GM18951 (cell line): Measurements from ENCODE around the gene FIGNL1.

Experiments used
- POLR2A ChIP-seq: IDR thresholded peaks from 4 replicates; pipeline ENCODE4 v1.6.1; 2011; ENCODE audit warnings: mild to moderate bottlenecking; ENCODE audit not compliant: insufficient read length, insufficient read depth; ENCODE audit errors: extremely low read depth
- in situ Hi-C: fragments of 300-500 bp; cut with MboI; formaldehyde crosslinking; loops from one replicate; pipeline ENCODE4 v1.12.0; 2022; ENCODE audit warnings: low sequenced_read_pairs, mixed read lengths, inconsistent platforms; ENCODE audit not compliant: unreplicated experiment

Gene FIGNL1

GRCh38 chr7:50477640-50478039 is 27.5 kb upstream of the FIGNL1 start:
- no peak for TF ChIP-seq POLR2A
- in situ Hi-C loops: no loop called here

GRCh38 chr7:50476953-50477625 is 26.9 kb upstream of the FIGNL1 start:
- in situ Hi-C loops: no loop called here
- no peak for TF ChIP-seq POLR2A

DNA sequence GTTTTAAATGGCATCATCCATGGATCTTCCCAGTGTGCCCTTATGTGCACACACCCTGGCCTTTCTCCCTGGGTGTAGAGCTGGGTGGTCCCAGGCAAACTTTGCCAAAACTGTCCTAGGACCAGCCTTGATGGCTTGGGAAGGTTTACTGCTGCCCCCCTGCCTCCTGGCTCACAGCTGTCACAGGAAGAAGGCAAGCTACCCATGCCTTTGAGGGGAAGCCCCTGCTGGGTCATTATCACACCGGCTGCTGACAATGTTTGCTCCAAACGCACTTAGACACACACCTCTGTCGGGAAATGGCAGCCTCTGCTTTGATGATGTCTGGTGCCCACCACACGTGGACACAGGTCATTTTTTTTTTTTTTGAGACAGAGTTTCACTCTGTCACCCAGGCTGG is 25.2 kb upstream of the FIGNL1 start:
- in situ Hi-C loops: no loop called here
- TF ChIP-seq POLR2A: no peak

- no peak for TF ChIP-seq POLR2A
- in situ Hi-C loops: loop anchor here (25.0 kb wide), 1 partner anchor 188 kb away; no protein-coding TSS in a partner anchor
Observed at GRCh38 chr7:50474382-50475160, 24.4 kb upstream of the FIGNL1 start.

DNA sequence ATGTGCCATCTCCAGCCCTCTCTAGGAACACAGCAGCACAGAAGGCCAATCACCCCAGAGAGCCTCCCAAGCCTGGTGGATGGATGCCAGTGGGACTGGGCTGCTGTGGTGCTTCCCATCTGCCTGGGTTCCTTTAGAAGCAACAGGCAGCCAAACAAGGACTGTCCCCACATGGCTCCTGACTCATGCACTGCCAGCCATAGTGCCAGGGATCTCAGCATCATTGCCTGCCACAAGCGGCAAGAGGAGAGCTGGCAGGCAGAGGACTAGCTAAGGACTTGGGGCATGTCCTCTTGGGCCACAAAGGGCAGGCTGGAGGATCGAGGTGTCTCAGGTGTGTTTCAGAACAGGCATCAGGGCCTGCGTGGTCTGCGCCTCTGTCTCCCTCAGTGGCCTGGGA is 23.4 kb upstream of the FIGNL1 start:
- no peak for TF ChIP-seq POLR2A
- in situ Hi-C loops: loop anchor here (25.0 kb wide), 1 partner anchor 189 kb away; no protein-coding TSS in a partner anchor

DNA sequence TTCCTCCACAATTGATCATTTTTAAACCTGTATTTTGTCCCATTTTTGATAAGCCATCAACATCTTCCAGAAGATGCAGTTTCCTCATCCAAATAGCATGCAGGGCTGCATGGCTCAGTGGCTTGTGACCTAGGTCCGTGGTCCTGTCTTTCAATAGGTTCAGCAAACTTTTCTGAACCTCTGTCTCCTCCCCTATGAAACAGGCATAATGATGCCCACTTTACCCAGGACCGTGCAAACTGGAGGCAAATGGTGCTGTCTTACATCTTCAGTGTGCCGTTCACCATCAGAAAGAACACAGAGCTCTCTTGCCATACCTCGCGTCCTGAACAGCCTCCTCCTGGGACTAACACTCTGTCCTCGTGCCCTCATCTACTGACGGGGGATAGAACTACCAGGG is 22.3 kb upstream of the FIGNL1 start:
- no peak for TF ChIP-seq POLR2A
- in situ Hi-C loops: loop anchor here (25.0 kb wide), 1 partner anchor 190 kb away; no protein-coding TSS in a partner anchor

DNA sequence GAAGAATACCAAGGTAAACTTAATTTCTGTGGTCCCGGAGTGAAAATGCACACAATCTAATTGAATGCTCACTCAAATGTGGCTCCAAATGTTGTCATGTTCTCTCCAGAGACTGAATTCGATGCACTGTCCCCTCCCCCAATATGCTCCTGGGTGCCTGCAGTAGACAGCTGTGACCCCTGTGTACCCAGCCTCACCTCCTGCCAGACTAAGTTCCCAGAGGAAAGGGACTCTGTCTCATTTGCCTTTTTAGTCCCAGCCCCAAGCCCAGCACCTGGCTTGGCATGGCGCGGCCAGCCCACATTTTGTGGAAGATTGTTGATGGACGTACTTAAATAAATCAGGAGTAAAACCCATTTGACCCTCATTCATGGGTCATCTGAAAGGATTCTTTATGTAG is 21.8 kb upstream of the FIGNL1 start:
- in situ Hi-C loops: loop anchor here (25.0 kb wide), 1 partner anchor 190 kb away; no protein-coding TSS in a partner anchor
- TF ChIP-seq POLR2A: no peak

- in situ Hi-C loops: loop anchor here (25.0 kb wide), 1 partner anchor 192 kb away; no protein-coding TSS in a partner anchor
- no peak for TF ChIP-seq POLR2A
Observed at GRCh38 chr7:50470250-50471163, 20.4 kb upstream of the FIGNL1 start.

- no peak for TF ChIP-seq POLR2A
- in situ Hi-C loops: loop anchor here (25.0 kb wide), 1 partner anchor 193 kb away; no protein-coding TSS in a partner anchor
Observed at GRCh38 chr7:50469181-50469580, 19.0 kb upstream of the FIGNL1 start.

GRCh38 chr7:50467817-50468610 is 17.9 kb upstream of the FIGNL1 start:
- TF ChIP-seq POLR2A: no peak
- in situ Hi-C loops: loop anchor here (25.0 kb wide), 1 partner anchor 194 kb away; no protein-coding TSS in a partner anchor

DNA sequence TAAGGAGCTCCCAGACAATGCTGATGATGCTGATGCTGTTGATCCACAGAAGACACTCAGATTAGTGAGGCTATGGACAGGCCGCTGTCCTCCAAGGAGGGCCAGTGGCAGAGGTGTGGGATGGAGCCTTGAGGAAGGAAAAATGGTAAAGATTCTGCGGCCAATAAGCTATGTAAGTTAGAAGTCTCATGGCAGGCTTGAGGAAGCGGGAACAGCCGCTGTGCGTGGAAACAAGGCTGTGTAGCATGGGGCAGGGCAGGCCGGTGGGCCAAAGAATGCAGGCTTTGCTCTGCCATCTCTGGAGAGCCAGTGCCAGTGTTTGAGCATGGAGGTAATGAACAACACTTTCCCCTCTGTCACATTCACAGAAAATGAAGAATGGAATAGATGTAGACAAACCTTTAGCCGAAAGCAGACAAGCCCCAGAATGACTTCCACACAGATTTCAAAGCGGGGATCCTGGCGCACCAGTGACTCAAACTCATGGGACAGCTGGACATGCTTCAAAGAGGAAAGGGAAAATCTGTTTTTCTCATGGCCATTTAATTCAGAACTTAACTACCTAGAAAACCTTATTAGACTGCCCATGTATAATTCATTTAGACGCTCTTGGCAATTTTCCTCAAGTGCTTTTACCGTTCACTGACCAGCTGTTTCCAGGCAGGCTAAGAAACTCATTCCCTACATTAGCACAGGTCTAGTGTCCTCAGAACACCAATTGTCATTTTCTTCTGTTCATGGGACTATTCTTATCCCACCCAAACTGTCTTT is 16.9 kb upstream of the FIGNL1 start:
- no peak for TF ChIP-seq POLR2A
- in situ Hi-C loops: loop anchor here (25.0 kb wide), 1 partner anchor 195 kb away; no protein-coding TSS in a partner anchor
